ENCODE measurements around the gene NXPH4. TPM values are rescaled to one million over a fixed set of nuclear protein-coding genes. Genes with fewer than 3 reads are reported as not detected.
A peak's percentile ranks its signal among the peaks of the same experiment; 100 is the strongest.

NXPH4 gene
- total RNA-seq, 2 experiments from 2014 or later = 5.3 to 10.5 TPM

DNA sequence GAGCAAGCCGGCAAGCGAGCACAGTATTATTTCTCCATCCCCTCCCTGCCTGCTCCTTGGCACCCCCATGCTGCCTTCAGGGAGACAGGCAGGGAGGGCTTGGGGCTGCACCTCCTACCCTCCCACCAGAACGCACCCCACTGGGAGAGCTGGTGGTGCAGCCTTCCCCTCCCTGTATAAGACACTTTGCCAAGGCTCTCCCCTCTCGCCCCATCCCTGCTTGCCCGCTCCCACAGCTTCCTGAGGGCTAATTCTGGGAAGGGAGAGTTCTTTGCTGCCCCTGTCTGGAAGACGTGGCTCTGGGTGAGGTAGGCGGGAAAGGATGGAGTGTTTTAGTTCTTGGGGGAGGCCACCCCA is 3.9 kb upstream of the NXPH4 start:
- Histone ChIP-seq H3K4me1 (ENCODE audit: insufficient read depth, low read length, poor library complexity, severe bottlenecking) (peaks cover 64% of the 10 kb centered on the region), H4K20me1 (ENCODE audit: insufficient read depth, low read length) (no peaks in the 10 kb centered on the region), H3K9me2 (ENCODE audit: insufficient read depth, low read length) (no peaks in the 10 kb centered on the region), H3K4me2 (ENCODE audit: low read length) (peak overlapping the region; percentile 25; the same call in 1 of the 2 replicates), H3K9me3 (ENCODE audit: low read length) (no peaks in the 10 kb centered on the region), H3K36me3 (ENCODE audit: insufficient read depth, low read length) (no peaks in the 10 kb centered on the region), H3K27ac (ENCODE audit: low read depth, low read length, poor library complexity, severe bottlenecking) (no peak overlapping the region), H3K4me3 (ENCODE audit: low read depth, low read length, poor library complexity, severe bottlenecking) (no peak overlapping the region), H3K79me2 (ENCODE audit: insufficient read depth, low read depth, low read length) (no peaks in the 10 kb centered on the region), H2AFZ (ENCODE audit: low read length) (no peak overlapping the region)
- ChIA-PET POLR2A (no interaction called here), CTCF (ENCODE audit: unreplicated experiment) (interaction anchor here (2.5 kb wide), 1 partner anchor 29 kb away, joined by 32 read pairs; no protein-coding TSS in a partner anchor)
- intact Hi-C loops (cut with micrococcal nuclease; ENCODE audit: unreplicated experiment) = loop anchor here (1.0 to 2.0 kb wide), 3 partner anchors 31 to 244 kb away; no protein-coding TSS in a partner anchor
- BruUV-seq (replicated peaks) = no TSS peak
- no peak for DNase-seq (ENCODE audit: low spot score)
- TF ChIP-seq CTCF (conservative IDR thresholded peaks at IDR 0.05; ENCODE audit: low read length) (no peak), EZH2phosphoT487 (IDR thresholded peaks at IDR 0.05; ENCODE audit: borderline replicate concordance, low read depth, low read length) (no peak)

GRCh38 chr12:57213058-57213715 is 3.4 kb upstream of the NXPH4 start:
- H3K36me3 ChIP-seq (ENCODE audit: insufficient read depth, low read length) = no peaks in the 10 kb centered on the region
- POLR2A ChIA-PET = interaction anchor here (0.6 to 2.1 kb wide), 8 partner anchors 14 to 488 kb away, joined by 3 to 26 read pairs (median 6); partner anchors contain the start of genes INHBE, NACA and SHMT2
- peak; percentile 85 for DNase-seq (ENCODE audit: low spot score)
- no peaks in the 10 kb centered on the region for H3K9me3 ChIP-seq (ENCODE audit: low read length)
- peak overlapping the region; percentile 65 for H3K4me2 ChIP-seq (ENCODE audit: low read length)
- no TSS peak for BruUV-seq (replicated peaks)
- H3K79me2 ChIP-seq (ENCODE audit: insufficient read depth, low read depth, low read length) = no peaks in the 10 kb centered on the region
- CTCF ChIA-PET (ENCODE audit: unreplicated experiment) = interaction anchor here (0.8 to 2.5 kb wide), 4 partner anchors 12 to 242 kb away, joined by 3 to 32 read pairs (median 10); partner anchors contain the start of genes INHBE and SHMT2
- TF ChIP-seq EZH2phosphoT487 (IDR thresholded peaks at IDR 0.05; ENCODE audit: borderline replicate concordance, low read depth, low read length) (no peak), CTCF (conservative IDR thresholded peaks at IDR 0.05; ENCODE audit: low read length) (peak; percentile 91)
- H3K9me2 ChIP-seq (ENCODE audit: insufficient read depth, low read length) = no peaks in the 10 kb centered on the region
- intact Hi-C loops (cut with micrococcal nuclease; ENCODE audit: unreplicated experiment) = loop anchor here (1.0 to 2.0 kb wide), 3 partner anchors 30 to 243 kb away; no protein-coding TSS in a partner anchor
- no peak overlapping the region for H3K27ac ChIP-seq (ENCODE audit: low read depth, low read length, poor library complexity, severe bottlenecking)
- H4K20me1 ChIP-seq (ENCODE audit: insufficient read depth, low read length) = no peaks in the 10 kb centered on the region
- H3K4me1 ChIP-seq (ENCODE audit: insufficient read depth, low read length, poor library complexity, severe bottlenecking) = peaks cover 68% of the 10 kb centered on the region
- H2AFZ ChIP-seq (ENCODE audit: low read length) = peak overlapping the region; percentile 82
- H3K4me3 ChIP-seq (ENCODE audit: low read depth, low read length, poor library complexity, severe bottlenecking) = no peak overlapping the region
